ENCODE results near the gene APOA5. TPM values are rescaled to one million over a fixed set of nuclear protein-coding genes. Genes with fewer than 3 reads are reported as not detected.
"Not testable (repeated sequence)": the region's sequence is repeated elsewhere in the genome, so short reads cannot be mapped to it uniquely, and the experiment has no call there.

Gene APOA5
- total RNA-seq, 1 donor from 2014 or later, result not detected

DNA sequence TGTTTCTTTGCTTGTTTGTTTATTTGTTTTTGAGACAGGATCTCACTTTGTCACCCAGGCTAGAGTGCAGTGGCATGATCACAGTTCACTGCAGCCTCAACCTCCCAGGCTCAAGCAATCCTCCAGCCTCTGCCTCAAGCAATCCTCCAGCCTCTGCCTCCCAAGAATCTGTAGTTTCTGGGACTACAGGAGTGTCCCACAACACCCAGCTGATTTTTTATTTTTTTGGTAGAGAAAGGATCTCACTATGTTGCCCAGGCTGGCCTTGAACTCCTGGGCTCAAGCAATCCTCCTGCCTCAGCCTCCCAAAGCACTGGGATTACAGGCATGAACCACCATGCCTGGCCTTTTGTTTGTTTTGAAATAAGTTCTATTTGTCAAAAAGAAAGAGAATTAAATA is 10.0 kb upstream of the APOA5 start:
- DNase-seq (ENCODE audit: extremely low read depth, low read depth, low spot score), result not testable (repeated sequence)

DNA sequence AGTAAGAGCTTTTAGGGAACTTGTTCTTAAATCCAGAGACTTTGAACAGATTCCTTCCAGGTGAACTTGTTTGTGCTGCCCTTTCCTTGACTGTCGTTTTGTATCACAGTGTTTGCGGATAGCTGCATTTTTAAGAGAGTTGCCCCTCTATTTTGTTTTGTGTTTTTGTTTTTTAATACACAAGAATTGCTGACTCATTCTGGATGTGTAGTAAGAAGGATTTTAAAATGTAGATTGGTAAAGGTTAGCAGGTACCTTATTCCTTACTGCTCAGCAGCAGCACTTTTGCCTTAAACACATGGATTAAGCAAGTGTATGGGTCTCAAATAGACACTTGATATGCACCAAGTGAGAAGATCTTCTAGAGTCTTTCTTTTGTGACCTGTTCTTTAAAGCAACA is 8.9 kb upstream of the APOA5 start:
- DNase-seq (ENCODE audit: extremely low read depth, low read depth, low spot score), result no peak

DNA sequence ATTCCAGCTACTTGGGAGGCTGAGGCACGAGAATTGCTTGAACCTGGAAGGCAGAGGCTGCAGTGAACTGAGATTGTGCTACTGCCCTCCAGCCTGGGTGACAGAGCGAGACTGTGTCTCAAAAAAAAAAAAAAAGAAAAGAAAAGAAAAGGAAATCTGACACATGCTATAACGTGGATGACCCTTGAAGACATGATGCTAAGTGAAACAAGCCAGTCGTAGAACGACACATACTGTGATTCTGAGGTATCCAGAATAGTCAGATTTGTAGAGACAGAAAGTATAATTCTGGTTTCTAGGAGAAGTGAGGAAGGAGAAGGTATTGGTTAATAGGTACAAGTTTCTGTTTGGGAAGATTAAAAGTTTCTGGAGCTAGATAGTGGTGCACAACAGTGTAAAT is 6.7 kb upstream of the APOA5 start:
- no peak for DNase-seq (ENCODE audit: extremely low read depth, low read depth, low spot score)

DNA sequence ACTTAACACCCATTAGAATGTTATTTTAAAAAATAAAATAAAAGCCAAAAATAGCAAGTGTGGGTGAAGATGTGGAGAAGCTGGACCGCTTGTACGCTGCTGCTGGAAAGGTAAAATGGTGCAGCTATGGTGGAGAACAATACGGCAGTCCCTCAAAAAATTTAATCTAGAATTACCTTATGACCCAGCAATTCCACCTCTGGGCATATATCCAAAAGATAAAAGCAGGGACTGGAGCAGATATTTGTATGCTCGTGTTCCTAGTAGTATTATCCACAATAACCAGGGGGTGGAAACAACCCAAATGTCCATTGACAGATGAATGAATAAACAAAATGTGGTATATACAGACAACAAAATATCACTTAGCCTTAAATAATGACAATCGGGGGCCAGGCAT is 6.1 kb upstream of the APOA5 start:
- DNase-seq (ENCODE audit: extremely low read depth, low read depth, low spot score), result no peak

DNA sequence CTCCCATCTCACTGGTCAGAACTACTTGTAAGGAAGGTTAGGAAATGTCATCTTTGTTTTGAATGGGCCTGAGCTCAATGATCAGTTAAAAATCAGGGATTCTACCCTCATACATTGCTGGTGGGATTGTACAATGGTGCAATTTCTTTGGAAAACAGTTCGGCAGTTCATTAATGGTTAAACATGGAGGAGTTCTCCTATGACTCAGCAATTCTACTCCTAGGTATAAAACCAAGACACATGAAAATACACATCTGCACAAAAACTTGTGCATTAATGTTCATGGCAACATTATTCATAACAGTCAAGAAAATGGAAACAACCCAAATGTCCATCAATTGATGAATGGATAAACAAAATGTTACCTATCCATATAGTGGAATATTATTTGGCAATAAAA is 4.9 kb upstream of the APOA5 start:
- DNase-seq (ENCODE audit: extremely low read depth, low read depth, low spot score), result no peak

DNA sequence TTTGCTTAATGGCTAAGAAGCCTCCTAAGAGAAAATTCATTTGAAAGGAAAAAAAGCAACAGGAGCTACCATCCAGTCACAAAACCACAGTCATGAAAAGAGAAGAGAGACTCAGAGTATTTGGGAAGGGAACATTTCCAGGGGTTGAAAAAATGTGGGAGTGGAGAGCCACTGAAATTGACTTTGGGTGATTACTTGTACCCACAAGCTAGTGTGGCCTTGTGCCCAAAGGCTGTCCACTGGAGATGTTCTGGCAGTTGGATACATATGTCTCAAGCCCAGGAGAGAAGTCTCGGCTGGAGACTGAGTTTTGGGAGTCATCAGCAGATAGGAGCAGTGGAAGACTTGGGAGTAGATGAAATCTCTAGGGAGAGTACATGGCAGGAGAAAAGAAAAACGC is 3.2 kb upstream of the APOA5 start:
- no peak for DNase-seq (ENCODE audit: extremely low read depth, low read depth, low spot score)

DNA sequence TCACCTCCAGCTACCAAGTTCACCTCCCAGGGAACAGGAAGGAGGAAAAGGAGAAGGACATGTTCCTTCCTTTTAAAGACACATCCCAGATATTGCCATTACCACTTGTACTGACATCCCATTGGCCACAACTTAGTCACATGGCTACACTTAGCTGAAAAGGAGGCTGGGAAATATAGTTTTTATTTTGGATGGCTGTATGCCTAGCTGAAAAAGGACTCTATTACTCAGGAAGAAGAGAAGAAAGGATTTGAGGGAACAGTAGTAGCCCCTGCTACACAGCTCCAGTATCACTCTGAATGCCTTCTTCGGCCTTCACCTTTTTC is 2.1 kb upstream of the APOA5 start:
- no peak for DNase-seq (ENCODE audit: extremely low read depth, low read depth, low spot score)

DNA sequence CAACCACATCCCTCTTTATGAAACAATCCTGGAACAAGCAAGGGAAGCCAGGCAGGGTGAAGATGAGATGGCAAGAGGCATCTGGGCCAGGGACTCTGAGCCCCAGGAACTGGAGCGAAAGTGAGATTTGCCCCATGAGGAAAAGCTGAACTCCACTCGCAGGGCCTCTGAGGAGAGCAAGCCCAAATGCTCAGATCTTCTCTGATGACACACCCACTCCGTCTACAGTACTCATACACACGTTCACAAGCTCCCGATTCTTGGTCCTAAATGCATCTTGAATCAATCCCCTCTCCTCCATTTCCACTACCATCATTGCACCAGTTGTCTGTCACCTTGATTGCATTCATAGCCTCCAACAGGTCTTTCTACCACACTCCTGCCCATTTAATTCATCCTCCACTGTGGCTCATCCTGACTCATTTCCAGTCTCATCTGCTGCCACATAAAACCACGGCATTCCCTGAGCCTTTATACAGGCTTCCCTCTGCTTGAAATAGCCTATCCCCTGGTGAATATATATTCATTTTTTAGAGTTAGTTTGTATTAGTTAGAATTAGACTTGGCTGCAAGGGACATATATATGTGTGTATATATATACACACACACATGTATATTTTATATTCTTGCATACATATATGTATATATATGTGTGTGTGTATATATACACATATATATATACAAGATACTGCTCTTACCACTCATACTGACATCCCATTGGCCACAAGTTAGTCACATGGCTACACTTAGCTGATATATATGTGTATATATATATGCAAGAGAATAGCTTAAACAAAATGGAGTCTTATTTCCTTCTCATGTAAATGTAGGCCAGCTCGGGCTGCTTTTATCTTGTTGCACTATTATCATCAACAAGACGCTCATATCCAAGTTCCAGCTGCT is 1.4 kb upstream of the APOA5 start:
- DNase-seq (ENCODE audit: extremely low read depth, low read depth, low spot score), result no peak

DNA sequence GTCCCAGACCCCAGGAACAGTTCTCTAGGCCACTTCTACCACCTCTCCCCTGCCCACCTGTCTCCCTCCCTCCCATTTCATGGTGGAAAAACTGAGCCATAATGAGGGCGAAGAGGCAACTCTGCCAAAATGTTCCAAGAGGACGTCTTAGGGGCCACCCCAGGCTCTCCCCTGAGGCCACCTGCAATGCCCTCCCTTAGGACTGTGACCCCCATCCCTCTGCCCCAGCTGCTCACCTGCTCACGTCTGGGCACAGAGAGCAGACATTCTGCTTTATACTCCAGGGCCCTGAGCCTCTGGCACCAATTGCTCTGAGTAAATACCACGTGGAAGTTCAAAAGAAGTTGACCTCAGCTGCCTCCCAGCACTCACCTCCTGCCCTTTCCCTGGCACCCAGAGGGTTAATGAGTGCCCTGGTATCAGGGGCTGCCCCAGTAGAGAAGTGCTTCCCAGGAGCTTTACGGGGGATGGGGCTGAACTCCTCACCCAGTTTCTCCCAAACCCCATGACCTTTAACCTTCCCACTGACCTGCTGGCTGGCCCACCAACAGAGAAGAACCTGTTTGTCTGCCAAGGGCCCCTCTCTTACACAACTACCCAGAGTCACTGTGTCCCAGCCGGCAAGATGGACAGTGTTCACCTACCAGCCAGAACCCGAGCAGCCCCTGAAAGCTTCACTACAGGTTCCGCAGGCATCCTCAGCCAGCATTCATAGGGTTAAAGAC is 627 bp upstream of the APOA5 start:
- no peak for DNase-seq (ENCODE audit: extremely low read depth, low read depth, low spot score)

DNA sequence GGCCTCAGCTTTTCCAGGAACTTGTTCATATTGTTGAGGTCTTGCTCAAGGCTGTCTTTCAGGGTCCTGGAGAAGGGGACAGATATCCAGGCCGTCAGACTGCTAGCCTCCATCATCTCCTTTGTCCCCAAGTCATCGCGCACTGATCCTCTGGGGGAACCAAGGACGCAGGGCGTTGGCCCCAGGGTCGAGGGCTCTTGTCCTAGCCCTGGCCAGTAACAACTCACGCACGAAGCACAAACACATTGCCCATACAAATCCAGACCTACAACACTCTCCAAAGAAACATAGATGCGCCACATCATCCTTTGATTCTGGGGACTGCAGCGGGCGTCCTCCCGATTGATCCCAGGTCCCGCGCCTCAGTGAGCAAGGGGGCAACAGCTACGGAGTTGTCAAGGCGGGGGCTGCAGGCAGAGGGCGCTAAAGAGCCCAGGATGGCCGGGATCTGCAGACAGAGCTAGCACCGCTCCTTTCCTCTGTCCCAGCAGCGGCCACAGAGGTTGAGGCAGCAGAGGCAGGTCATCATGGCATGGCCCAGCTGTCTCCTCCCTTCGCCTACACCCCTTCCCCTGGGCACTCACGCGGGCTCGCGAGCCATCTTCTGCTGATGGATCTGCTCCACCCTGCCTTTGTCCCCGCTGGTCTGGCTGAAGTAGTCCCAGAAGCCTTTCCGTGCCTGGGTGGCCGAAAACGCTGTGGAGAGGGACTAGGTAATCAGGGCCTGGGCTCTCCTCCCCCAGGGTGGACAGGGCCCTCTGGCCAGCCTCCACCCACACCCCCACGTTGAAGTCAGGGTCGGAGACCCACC is 472 bp downstream of the APOA5 start:
- DNase-seq (ENCODE audit: extremely low read depth, low read depth, low spot score), result no peak

DNA sequence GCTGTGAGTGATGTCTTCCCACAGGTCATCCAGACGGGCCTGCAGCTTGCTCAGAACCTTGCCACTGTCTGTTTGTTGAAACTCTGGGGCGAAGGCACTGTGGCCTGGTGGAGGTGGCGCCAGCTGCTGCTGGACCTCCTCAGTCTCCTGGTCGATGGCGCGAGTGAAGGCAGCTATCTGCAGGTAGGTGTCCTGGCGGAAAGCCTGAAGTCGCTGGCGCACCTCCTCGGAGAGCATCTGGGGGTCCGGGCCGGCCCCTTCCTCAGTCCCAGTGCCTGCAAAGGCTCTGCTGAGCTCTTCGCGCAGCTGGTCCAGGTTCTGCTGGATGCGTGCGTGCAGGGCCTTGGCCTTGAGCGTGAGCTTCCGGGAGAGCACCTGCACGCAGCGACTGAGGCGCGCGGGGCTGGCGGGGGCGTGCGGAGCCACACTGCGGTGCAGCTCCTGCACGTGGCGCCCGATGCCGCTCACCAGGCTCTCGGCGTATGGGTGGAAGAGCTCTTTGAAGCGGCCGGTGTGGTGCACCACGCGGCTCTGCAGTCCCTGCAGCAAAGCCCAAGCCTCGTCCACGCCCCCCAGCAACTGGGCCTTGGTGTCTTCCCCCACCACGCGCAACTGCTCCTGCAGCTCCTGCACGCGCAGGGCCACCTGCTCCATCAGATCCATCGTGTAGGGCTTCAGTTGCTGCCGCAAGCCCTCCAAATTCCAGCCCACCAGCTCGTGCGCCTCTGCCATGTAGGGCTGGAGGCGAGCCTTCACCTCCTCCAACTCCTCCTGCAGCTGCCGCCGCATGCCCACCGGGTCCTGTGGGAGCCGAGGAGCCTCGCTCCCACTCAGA is 1.3 kb downstream of the APOA5 start:
- DNase-seq (ENCODE audit: extremely low read depth, low read depth, low spot score), result no peak

DNA sequence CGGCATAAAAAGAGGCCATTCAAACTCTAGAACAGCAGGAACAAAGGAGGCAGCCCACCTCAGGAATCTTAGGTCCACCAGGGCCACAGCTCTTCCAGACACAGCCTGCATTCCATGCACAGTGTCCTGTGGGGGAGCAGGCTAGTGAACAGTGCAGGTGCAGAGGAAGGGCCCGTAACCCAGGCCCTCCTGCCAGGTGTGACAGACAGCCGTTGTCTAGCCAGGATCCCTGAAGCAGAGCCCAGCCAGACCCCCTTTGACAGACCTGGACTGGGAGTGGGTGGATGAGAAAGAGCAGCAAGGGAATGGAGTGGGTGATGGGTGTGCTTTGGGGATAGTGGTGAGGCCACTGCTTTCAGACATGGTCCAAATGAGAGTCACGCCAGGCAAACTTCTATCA is 2.7 kb downstream of the APOA5 start:
- no peak for DNase-seq (ENCODE audit: extremely low read depth, low read depth, low spot score)

DNA sequence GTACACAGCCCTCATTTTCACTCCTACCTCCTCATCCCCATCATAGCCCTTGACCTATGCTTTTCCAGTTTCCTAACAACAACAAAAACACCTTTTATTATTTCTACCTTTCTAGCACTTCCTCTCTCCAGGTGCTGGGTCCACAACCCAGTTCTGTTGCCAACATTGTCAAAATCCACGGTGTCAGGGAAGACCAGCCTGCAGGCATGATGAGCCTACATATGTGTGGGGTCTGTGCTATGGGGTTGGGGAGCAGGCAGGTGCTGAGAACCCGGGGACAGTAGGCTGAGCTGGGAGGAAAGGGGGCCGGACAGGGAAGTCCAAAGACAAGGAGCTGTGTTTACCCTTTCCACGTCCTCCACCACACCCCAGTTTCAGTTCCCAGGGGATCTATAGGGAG is 3.1 kb downstream of the APOA5 start:
- DNase-seq (ENCODE audit: extremely low read depth, low read depth, low spot score), result no peak

DNA sequence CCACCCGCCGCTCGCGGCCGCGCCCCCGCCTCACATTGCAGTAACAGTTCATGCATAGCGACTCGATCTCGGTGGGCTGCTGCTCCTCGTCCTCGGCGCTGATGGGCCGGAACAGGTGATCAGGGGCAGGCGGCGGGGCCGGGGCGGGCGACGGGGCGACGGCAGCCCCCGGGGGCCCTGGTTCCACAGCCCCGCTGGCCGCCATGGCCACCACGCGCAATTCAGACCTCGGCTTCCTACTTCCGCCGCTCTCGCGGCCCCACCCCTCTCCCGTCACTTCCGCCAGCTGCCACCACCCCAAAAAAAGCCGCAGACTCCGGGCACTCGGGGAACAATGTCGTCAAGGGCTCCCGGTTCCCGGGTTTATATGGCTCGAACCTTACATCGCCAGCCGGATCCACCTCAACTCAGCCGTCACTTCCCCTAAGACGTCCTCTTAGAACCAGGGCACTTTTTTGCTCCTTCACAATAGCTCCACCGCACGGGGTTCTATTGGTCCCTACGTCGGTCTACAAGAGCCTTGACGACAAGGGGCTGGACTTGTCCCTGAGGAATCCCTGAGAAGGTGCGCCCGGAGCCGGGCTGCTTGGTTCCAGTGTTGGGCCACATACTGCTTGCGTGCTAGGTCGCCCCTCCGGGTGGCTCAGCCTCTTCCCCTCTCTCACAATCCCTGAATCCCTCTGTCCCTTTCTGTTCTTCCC is 3.7 kb downstream of the APOA5 start, which contains the start of gene ZPR1:
Gene ZPR1, minus strand, starts transcription at position 238 of the 701 bp plus-strand sequence. Its CDS starts 33 bp downstream, at position 205.
- no peak for DNase-seq (ENCODE audit: extremely low read depth, low read depth, low spot score)

DNA sequence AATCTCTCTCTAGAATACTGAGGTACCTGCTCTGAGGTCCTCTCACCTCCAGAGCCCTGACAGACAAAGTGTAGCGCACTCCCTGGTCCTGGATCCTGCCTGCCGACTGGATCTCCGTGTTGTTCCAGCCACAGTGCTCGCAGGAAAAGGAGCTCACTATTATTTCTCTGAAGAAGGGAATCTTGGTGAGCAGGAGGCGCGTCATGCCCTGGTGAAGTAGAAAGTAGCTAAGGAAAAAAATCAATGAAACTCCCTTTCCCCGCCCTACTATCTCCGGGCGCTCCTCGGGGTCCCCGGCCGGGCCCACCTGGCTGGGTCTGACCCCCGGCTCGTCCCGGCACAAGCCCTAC is 4.3 kb downstream of the APOA5 start:
- no peak for DNase-seq (ENCODE audit: extremely low read depth, low read depth, low spot score)

DNA sequence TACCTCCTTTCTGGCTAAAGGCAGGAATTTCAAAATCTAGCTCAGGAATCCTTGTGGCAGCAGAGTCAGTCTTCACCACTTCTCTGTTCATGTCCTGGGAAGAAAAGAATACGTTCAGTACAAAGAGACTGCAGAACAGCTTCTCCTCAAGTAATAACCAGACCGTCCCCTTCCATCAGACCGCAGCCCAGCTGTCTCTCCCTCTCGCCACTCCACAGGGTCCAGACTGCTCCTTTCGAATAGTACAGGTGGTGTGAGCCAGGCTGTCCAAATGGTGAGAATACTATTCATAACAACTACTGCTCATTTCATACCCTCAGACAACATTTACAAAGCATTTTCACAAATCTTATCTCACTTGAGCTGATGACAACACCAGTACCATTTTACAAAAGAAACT is 4.7 kb downstream of the APOA5 start:
- DNase-seq (ENCODE audit: extremely low read depth, low read depth, low spot score), result no peak

DNA sequence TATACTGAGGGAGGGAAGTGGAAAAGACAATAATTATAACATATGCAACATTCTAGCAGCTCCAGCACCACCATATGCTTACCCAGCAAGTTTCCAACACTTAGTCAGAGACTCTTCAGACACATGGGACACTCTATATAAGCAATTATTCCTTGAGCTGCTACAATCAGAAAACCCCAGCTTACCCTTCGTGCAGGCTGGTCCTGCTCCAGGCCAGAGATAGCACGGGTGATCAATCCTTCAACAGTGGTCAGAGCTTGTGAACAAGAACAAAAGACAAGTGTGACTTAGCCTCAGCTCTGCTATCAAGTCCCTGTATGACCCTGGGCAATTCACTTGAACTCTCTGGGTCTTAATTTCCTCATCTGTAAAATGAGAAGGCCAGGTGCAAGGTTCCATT is 5.4 kb downstream of the APOA5 start:
- no peak for DNase-seq (ENCODE audit: extremely low read depth, low read depth, low spot score)

DNA sequence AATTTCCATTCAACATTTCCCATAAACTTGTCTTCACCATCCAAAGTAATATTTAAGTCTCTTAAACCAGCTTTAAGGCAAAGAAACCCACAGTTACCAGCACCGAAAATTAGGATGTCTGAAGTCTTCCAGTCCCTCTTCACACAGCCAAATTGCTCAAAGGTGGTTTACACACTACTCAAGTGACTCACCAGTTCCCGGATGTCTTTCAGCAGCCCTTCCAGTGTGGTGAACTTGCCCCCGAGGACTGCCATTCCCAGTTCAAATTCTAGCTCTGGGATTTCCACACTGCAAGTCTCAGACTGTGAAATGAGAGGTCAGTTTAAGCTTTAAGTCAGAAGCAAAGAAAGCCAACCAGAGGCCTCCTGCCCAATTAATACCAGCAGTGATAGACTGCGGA is 9.0 kb downstream of the APOA5 start:
- DNase-seq (ENCODE audit: extremely low read depth, low read depth, low spot score), result no peak

DNA sequence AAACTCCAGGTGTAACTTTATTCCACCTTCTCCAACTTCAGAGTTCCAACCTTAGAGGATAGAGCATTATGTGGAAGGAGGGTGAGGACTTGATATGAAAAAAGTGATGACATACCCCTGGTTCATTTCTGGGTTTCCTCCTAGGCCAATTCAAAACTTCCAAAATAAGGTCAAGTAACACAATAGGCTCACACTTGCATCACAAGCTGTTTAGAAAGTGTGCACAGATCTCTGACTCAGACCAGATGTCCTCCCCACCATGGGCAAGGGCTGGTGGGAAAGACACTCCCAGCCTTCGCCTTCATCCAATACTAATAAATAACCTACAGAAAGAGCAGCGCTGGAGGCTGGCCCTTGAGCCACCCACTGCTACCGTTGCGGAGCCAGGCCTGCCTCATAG is 13.1 kb downstream of the APOA5 start:
- no peak for DNase-seq (ENCODE audit: extremely low read depth, low read depth, low spot score)

DNA sequence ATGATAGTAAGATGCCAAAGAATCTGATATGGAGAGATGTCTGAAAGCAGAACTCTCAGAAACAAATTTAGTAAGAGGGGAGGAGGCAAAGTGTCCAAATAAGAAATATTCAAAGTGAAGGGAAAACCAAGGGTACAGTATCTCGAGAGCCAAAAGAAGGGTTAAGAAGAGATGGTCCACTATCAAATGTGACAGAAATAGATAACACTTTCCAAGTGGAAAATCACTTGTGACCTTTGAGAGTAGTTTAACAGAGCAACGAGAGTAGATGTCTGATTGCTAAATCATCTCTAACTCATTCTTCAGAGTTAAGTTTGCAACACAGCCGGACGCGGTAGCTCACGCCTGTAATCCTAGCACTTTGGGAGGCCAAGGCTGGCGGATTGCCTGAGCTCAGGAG is 14.6 kb downstream of the APOA5 start:
- no peak for DNase-seq (ENCODE audit: extremely low read depth, low read depth, low spot score)

Data from glomerular endothelial cell (primary cell).